Panc1 (cell line): Measurements from ENCODE around the gene GPR152. TPM values are rescaled to one million over a fixed set of nuclear protein-coding genes. Genes with fewer than 3 reads are reported as not detected.

ENCODE experiments used
- ATAC-seq: fragments of 200-7000 bp; cut with Tn5 transposase; 2 replicates; pipeline ENCODE4 v1.9.1; 2020; ENCODE audit warnings: mild to moderate bottlenecking, moderate library complexity
- BruUV-seq: library from RNA; stranded (reverse); fragments of 400-500 nt; replicated peaks from 2 replicates; lab custom pipeline; 2021; lab: Mats Ljungman, UMichigan
- CTCF ChIA-PET: fragments of 300-600 bp; sonication (Branson Sonifier 250); formaldehyde crosslinking; loops from one replicate; lab custom pipeline; 2022; ENCODE audit warnings: antibody characterized with exemption; lab: Charles Lee
- POLR2A ChIA-PET: fragments of 300-600 bp; sonication (Branson Sonifier 250); formaldehyde crosslinking; loops from one replicate; lab custom pipeline; 2022; ENCODE audit warnings: antibody characterized with exemption; lab: Charles Lee
- DNase-seq: peaks from one replicate; pipeline ENCODE4 v3.0.0-alpha.2; 2010; ENCODE audit warnings: low read depth, low spot score
- H3K27ac ChIP-seq: 2 replicates; pipeline ENCODE4 v1.5.1; 2011; ENCODE audit warnings: mild to moderate bottlenecking, low read length, inconsistent platforms
- H3K27me3 ChIP-seq: fragments of 200-500 bp; sonication (Bioruptor generic); 2 replicates; pipeline ENCODE4 v1.6.0; 2014; ENCODE audit warnings: low read length, inconsistent platforms; ENCODE audit not compliant: control insufficient read depth, insufficient read depth
- H3K36me3 ChIP-seq: fragments of 200-500 bp; sonication (Bioruptor generic); 2 replicates; pipeline ENCODE4 v1.5.1; 2014; ENCODE audit warnings: inconsistent platforms, mild to moderate bottlenecking, low read length, moderate library complexity; ENCODE audit not compliant: control insufficient read depth, insufficient read depth
- H3K4me1 ChIP-seq: 2 replicates; pipeline ENCODE4 v1.5.1; 2011; ENCODE audit warnings: inconsistent platforms, mild to moderate bottlenecking, low read length, moderate library complexity; ENCODE audit not compliant: control insufficient read depth, insufficient read depth
- H3K4me3 ChIP-seq, 2 experiments: 2 replicates each; pipeline ENCODE4 v1.5.1; 2011 to 2012; ENCODE audit warnings: low read depth in 2 of 2, low read length in 2 of 2, mild to moderate bottlenecking in 2 of 2, inconsistent platforms in 1 of 2, moderate library complexity in 1 of 2
- H3K9me3 ChIP-seq: fragments of 200-500 bp; sonication (Bioruptor generic); 2 replicates; pipeline ENCODE4 v1.5.1; 2014; ENCODE audit warnings: low read depth, mild to moderate bottlenecking, inconsistent platforms, low read length, moderate library complexity; ENCODE audit not compliant: control insufficient read depth, insufficient read depth
- CTCF ChIP-seq: fragments of 450-650 bp; IDR thresholded peaks from 2 replicates; pipeline ENCODE4 v1.5.1; 2017; ENCODE audit warnings: mild to moderate bottlenecking
- POLR2AphosphoS5 ChIP-seq: IDR thresholded peaks from 2 replicates; pipeline ENCODE4 v1.6.1; 2012; ENCODE audit warnings: mild to moderate bottlenecking, low read depth, low read length, moderate library complexity
- REST ChIP-seq, 2 experiments: IDR thresholded peaks; 2 replicates each; pipeline ENCODE4 v1.6.1; 2011 to 2012; ENCODE audit warnings: low read depth in 2 of 2, control low read depth in 1 of 2, low read length in 1 of 2, mild to moderate bottlenecking in 1 of 2, moderate library complexity in 1 of 2; ENCODE audit not compliant: insufficient read depth in 1 of 2
- SIN3A ChIP-seq: IDR thresholded peaks from 2 replicates; pipeline ENCODE4 v1.6.1; 2012; ENCODE audit warnings: low read depth, mild to moderate bottlenecking, low read length, moderate library complexity, borderline replicate concordance; ENCODE audit not compliant: insufficient read depth
- TCF7L2 ChIP-seq: IDR thresholded peaks from 2 replicates; pipeline ENCODE4 v1.6.1; 2011; ENCODE audit warnings: mild to moderate bottlenecking, low read depth, low read length, inconsistent platforms
- in situ Hi-C: cut with HindIII; loops from 2 replicates; pipeline ENCODE4 v1.10.0; 2016; ENCODE audit warnings: low sequenced_read_pairs, low pct_unique_long_range_greater_than_20kb
- intact Hi-C: fragments of 100-400 bp; cut with micrococcal nuclease; formaldehyde crosslinking; loops from one replicate; pipeline ENCODE4 v1.10.0; 2022; ENCODE audit not compliant: unreplicated experiment
- total RNA-seq: library from RNA; stranded (reverse); gene quantifications from one replicate; pipeline ENCODE4 v1.2.1, GENCODE V29; 2021; ENCODE audit not compliant: unreplicated experiment

The GPR152 gene
- total RNA-seq, 1 experiment from 2014 or later = not detected

GRCh38 chr11:67492069-67492727 is 39.7 kb upstream of the GPR152 start:
- no peak overlapping the region for H3K27ac ChIP-seq
- in situ Hi-C loops (no loop called here), intact Hi-C loops (no loop called here)
- no peak overlapping the region for H3K4me3 ChIP-seq
- ChIA-PET CTCF (no interaction called here), POLR2A (no interaction called here)
- no peaks in the 10 kb centered on the region for H3K9me3 ChIP-seq
- H3K4me1 ChIP-seq = no peaks in the 10 kb centered on the region; the same call in 1 of the 2 replicates
- DNase-seq (no peak), ATAC-seq (no peak)
- BruUV-seq = no TSS peak
- TF ChIP-seq TCF7L2 (no peak), POLR2AphosphoS5 (peak; percentile 0; the same call in 1 of the 2 replicates), REST (IDR thresholded peaks at IDR 0.05; ENCODE audit: insufficient read depth in 1 of 2, low read depth in 2 of 2, low read length in 1 of 2) (no peak)
- no peaks in the 10 kb centered on the region for H3K36me3 ChIP-seq
- H3K27me3 ChIP-seq = no peaks in the 10 kb centered on the region

GRCh38 chr11:67491276-67492068 is 38.9 kb upstream of the GPR152 start:
- ChIA-PET POLR2A (no interaction called here), CTCF (no interaction called here)
- no TSS peak for BruUV-seq
- in situ Hi-C loops = no loop called here
- no peaks in the 10 kb centered on the region; the same call in 1 of the 2 replicates for H3K4me1 ChIP-seq
- intact Hi-C loops = no loop called here
- no peaks in the 10 kb centered on the region for H3K36me3 ChIP-seq
- no peak overlapping the region for H3K4me3 ChIP-seq
- DNase-seq = no peak
- no peak for TF ChIP-seq REST (IDR thresholded peaks at IDR 0.05; ENCODE audit: insufficient read depth in 1 of 2, low read depth in 2 of 2, low read length in 1 of 2)
- no peak for TF ChIP-seq POLR2AphosphoS5
- no peak for TF ChIP-seq TCF7L2
- TF ChIP-seq CTCF = no peak
- no peak for TF ChIP-seq SIN3A
- H3K9me3 ChIP-seq = no peaks in the 10 kb centered on the region
- ATAC-seq = no peak
- no peak overlapping the region for H3K27ac ChIP-seq
- no peaks in the 10 kb centered on the region for H3K27me3 ChIP-seq
